ENCODE measurements around the gene TMEM233.

- no peak for TF ChIP-seq POLR2AphosphoS5 (IDR thresholded peaks at IDR 0.05; ENCODE audit: borderline replicate concordance, low read depth, low read length)
- TF ChIP-seq EZH2 (IDR thresholded peaks at IDR 0.05) = no peak
Measured at GRCh38 chr12:119594772-119595445, 1.3 kb downstream of the TMEM233 start.

Data from SK-N-MC (cell line).